A549 treated with RU486 at 1 μM for 4 hours (cell line): ENCODE measurements around the gene TAF11L3. TPM values are rescaled to one million over a fixed set of nuclear protein-coding genes. Genes with fewer than 3 reads are reported as not detected.

Experiments
- total RNA-seq: library from RNA; stranded (reverse); fragments of 200-300 nt; extraction: Qiagen RNA extraction; gene quantifications from 5 replicates; pipeline ENCODE4 v1.2.3, GENCODE V29; 2022; ENCODE audit warnings: low read depth

TAF11L3 gene
- not detected in 5 replicates for total RNA-seq

GRCh38 chr5:17518067-17518466 lies at the start of gene TAF11L3:
TSS of gene TAF11L3 (plus strand) at chr5:17518367.

GRCh38 chr5:17497931-17498330 lies 20.2 kb upstream of the TAF11L3 start, which contains the start of gene TAF11L2:
TSS of gene TAF11L2 (plus strand) at chr5:17498231.

DNA sequence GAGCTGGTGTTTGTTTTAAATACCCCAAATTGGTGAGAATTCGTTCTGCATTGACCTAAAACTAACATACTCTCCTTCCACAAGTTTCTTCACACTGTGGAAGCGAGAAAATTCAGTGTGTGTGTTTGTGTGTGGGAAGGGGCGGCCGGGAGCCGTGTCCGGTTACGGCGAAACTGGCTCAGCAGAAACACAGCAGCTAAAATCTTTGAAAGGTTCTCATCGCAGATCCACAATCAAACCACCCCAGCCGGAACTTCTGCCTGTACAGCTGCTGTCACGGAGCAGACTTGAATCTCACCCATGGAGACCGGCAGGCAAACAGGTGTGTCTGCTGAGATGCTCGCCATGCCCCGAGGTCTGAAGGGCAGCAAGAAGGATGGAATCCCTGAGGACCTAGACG lies 3.3 kb downstream of the TAF11L3 start, which contains the start of gene TAF11L4:
Gene TAF11L4 (plus strand): TSS at position 301 of the 400 bp plus-strand sequence.

DNA sequence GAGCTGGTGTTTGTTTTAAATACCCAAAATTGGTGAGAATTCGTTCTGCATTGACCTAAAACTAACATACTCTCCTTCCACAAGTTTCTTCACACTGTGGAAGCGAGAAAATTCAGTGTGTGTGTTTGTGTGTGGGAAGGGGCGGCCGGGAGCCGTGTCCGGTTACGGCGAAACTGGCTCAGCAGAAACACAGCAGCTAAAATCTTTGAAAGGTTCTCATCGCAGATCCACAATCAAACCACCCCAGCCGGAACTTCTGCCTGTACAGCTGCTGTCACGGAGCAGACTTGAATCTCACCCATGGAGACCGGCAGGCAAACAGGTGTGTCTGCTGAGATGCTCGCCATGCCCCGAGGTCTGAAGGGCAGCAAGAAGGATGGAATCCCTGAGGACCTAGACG lies 6.8 kb downstream of the TAF11L3 start, which contains the start of gene TAF11L5:
Gene TAF11L5 (plus strand): TSS at position 301 of the 400 bp plus-strand sequence.

DNA sequence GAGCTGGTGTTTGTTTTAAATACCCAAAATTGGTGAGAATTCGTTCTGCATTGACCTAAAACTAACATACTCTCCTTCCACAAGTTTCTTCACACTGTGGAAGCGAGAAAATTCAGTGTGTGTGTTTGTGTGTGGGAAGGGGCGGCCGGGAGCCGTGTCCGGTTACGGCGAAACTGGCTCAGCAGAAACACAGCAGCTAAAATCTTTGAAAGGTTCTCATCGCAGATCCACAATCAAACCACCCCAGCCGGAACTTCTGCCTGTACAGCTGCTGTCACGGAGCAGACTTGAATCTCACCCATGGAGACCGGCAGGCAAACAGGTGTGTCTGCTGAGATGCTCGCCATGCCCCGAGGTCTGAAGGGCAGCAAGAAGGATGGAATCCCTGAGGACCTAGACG lies 10.2 kb downstream of the TAF11L3 start, which contains the start of gene TAF11L6:
Gene TAF11L6 (plus strand): TSS at position 301 of the 400 bp plus-strand sequence.

Other genes with a start within 250 kb of the TAF11L3 start
- gene TAF11L2, start 20.1 kb upstream of the TAF11L3 start, total RNA-seq = not detected in 5 replicates
- gene TAF11L4, start 3.4 kb downstream of the TAF11L3 start, total RNA-seq = not detected in 5 replicates
- gene TAF11L5, start 6.9 kb downstream of the TAF11L3 start, total RNA-seq = not detected in 5 replicates
- gene TAF11L6, start 10.3 kb downstream of the TAF11L3 start, total RNA-seq = not detected in 5 replicates
- gene TAF11L7, start 67.4 kb downstream of the TAF11L3 start, total RNA-seq = not detected in 5 replicates
- gene TAF11L8, start 72.6 kb downstream of the TAF11L3 start, total RNA-seq = not detected in 5 replicates
- not detected in 5 replicates for gene TAF11L9, start 76.0 kb downstream of the TAF11L3 start, total RNA-seq
- not detected in 5 replicates for gene TAF11L10, start 79.5 kb downstream of the TAF11L3 start, total RNA-seq
- gene TAF11L11, start 85.8 kb downstream of the TAF11L3 start, total RNA-seq = 0.21 to 0.38 TPM (median 0.25 TPM) in 4 of 5 replicates, not detected in the other
- 0.14 to 0.18 TPM in 2 of 5 replicates, not detected in the others for gene TAF11L12, start 92.0 kb downstream of the TAF11L3 start, total RNA-seq
- gene TAF11L13, start 113.7 kb downstream of the TAF11L3 start, total RNA-seq = not detected in 5 replicates
- not detected in 5 replicates for gene TAF11L14, start 116.1 kb downstream of the TAF11L3 start, total RNA-seq